Colonic mucosa (tissue), 4 donors: ENCODE data around the gene CUX1. TPM values are rescaled to one million over a fixed set of nuclear protein-coding genes. Genes with fewer than 3 reads are reported as not detected.
A peak's percentile ranks its signal among the peaks of the same experiment; 100 is the strongest.

Experiments
- DNase-seq: peaks from one replicate; pipeline ENCODE4 v3.0.0-alpha.2; 2020
- H3K27ac ChIP-seq: fragments of 200-600 bp; one replicate; pipeline ENCODE4 v1.8.0; 2021
- H3K27me3 ChIP-seq: fragments of 200-600 bp; one replicate; pipeline ENCODE4 v1.8.0; 2021
- H3K36me3 ChIP-seq: fragments of 200-600 bp; one replicate; pipeline ENCODE4 v1.8.0; 2021
- H3K4me1 ChIP-seq: fragments of 200-600 bp; one replicate; pipeline ENCODE4 v1.8.0; 2021; ENCODE audit warnings: mild to moderate bottlenecking
- H3K4me3 ChIP-seq: fragments of 200-600 bp; one replicate; pipeline ENCODE4 v1.8.0; 2021
- H3K9ac ChIP-seq, 2 donors: one replicate each; pipeline ENCODE4 v1.7.0; 2013; ENCODE audit warnings: control low read depth in 2 of 2, low read depth in 2 of 2, low read length in 2 of 2
- H3K9me3 ChIP-seq: fragments of 200-600 bp; one replicate; pipeline ENCODE4 v1.8.0; 2021
- CTCF ChIP-seq: fragments of 200-600 bp; IDR thresholded peaks from one replicate; pipeline ENCODE4 v1.8.0; 2022; ENCODE audit warnings: antibody characterized with exemption, mild to moderate bottlenecking
- intact Hi-C: fragments of 100-400 bp; cut with DNase I; formaldehyde crosslinking; loops from one replicate; pipeline ENCODE4 v1.14.1; 2022
- total RNA-seq, 2 donors: library from RNA; stranded (reverse); fragmentation: NEBNext Ultra II Directional in 1 of 2; extraction: Animal tissue kit (Norgen Biotek cat#: 25700) in 1 of 2; gene quantifications; one replicate each; pipeline ENCODE4 v1.2.1, GENCODE V29; 2021
- donor health status: healthy.
- donor health status: DM: no; HTN: no; CAD: no.
- donor health status: DM: no; HTN: no; CAD: no.

The CUX1 gene
- total RNA-seq, 2 donors from 2014 or later, result 68.5 to 97.5 TPM

GRCh38 chr7:101977249-101977648 lies 159.8 kb downstream of the CUX1 start:
- intact Hi-C loops, result no loop called here

GRCh38 chr7:101978683-101979082 lies 161.3 kb downstream of the CUX1 start:
- H3K4me3 ChIP-seq, result no peak overlapping the region
- no peak overlapping the region for H3K27ac ChIP-seq
- no peaks in the 10 kb centered on the region for H3K9me3 ChIP-seq
- no peaks in the 10 kb centered on the region for H3K36me3 ChIP-seq
- intact Hi-C loops, result no loop called here
- TF ChIP-seq CTCF, result no peak
- no peaks in the 10 kb centered on the region for H3K4me1 ChIP-seq
- H3K27me3 ChIP-seq, result no peaks in the 10 kb centered on the region
- no peak for DNase-seq
- no peak overlapping the region for H3K9ac ChIP-seq

More at GRCh38 chr7:101977249-101977648, 159.8 kb downstream of the CUX1 start:
- H3K9me3 ChIP-seq, result no peaks in the 10 kb centered on the region
- TF ChIP-seq CTCF, result no peak
- H3K27ac ChIP-seq, result no peak overlapping the region
- DNase-seq, result no peak
- H3K4me3 ChIP-seq, result no peak overlapping the region
- H3K9ac ChIP-seq, result no peak overlapping the region
- no peaks in the 10 kb centered on the region for H3K4me1 ChIP-seq
- H3K27me3 ChIP-seq, result no peaks in the 10 kb centered on the region
- H3K36me3 ChIP-seq, result no peaks in the 10 kb centered on the region

- intact Hi-C loops, result no loop called here
These were observed 165.9 kb downstream of the CUX1 start for GRCh38 chr7:101983147-101983811.

GRCh38 chr7:101984133-101984879 lies 166.9 kb downstream of the CUX1 start:
- Histone ChIP-seq H3K9me3 (no peaks in the 10 kb centered on the region), H3K27me3 (no peaks in the 10 kb centered on the region), H3K4me1 (no peaks in the 10 kb centered on the region), H3K27ac (no peak overlapping the region), H3K4me3 (no peak overlapping the region), H3K36me3 (no peaks in the 10 kb centered on the region), H3K9ac (no peak overlapping the region)
- DNase-seq, result peak; percentile 63
- intact Hi-C loops, result no loop called here
- TF ChIP-seq CTCF, result no peak

More at GRCh38 chr7:101983147-101983811, 165.9 kb downstream of the CUX1 start:
- H3K27ac ChIP-seq, result no peak overlapping the region
- no peaks in the 10 kb centered on the region for H3K36me3 ChIP-seq
- H3K9me3 ChIP-seq, result no peaks in the 10 kb centered on the region
- no peaks in the 10 kb centered on the region for H3K4me1 ChIP-seq
- no peak overlapping the region for H3K9ac ChIP-seq
- no peak for DNase-seq
- TF ChIP-seq CTCF, result no peak
- no peaks in the 10 kb centered on the region for H3K27me3 ChIP-seq
- no peak overlapping the region for H3K4me3 ChIP-seq

- no peaks in the 10 kb centered on the region for H3K9me3 ChIP-seq
- no peaks in the 10 kb centered on the region for H3K27me3 ChIP-seq
- no peak overlapping the region for H3K27ac ChIP-seq
- no peaks in the 10 kb centered on the region for H3K36me3 ChIP-seq
- no peak for DNase-seq
- TF ChIP-seq CTCF, result no peak
- H3K4me3 ChIP-seq, result no peak overlapping the region
- intact Hi-C loops, result no loop called here
- no peak overlapping the region for H3K9ac ChIP-seq
- no peaks in the 10 kb centered on the region for H3K4me1 ChIP-seq
These were observed 167.9 kb downstream of the CUX1 start for GRCh38 chr7:101985057-101985902.
